GM20000 (cell line): ENCODE measurements around the gene PCDHA12.

Experiments
- DNase-seq: peaks from one replicate; pipeline ENCODE4 v3.0.0; 2012; ENCODE audit warnings: low spot score
- CTCF ChIP-seq: IDR thresholded peaks from 2 replicates; pipeline ENCODE4 v1.5.1; 2012; ENCODE audit warnings: mild to moderate bottlenecking, control low read depth; ENCODE audit errors: extremely low read depth, missing control alignments

Gene PCDHA12

GRCh38 chr5:140926443-140927227, 51.5 kb downstream of the PCDHA12 start:
- no peak for TF ChIP-seq CTCF
- DNase-seq: no peak

GRCh38 chr5:140927228-140927573, 52.1 kb downstream of the PCDHA12 start:
- no peak for TF ChIP-seq CTCF
- DNase-seq: no peak
